ENCODE measurements around the gene MAMLD1. TPM values are rescaled to one million over a fixed set of nuclear protein-coding genes. Genes with fewer than 3 reads are reported as not detected.

MAMLD1 gene
- total RNA-seq, 1 donor from 2014 or later, result 2.6 TPM

DNA sequence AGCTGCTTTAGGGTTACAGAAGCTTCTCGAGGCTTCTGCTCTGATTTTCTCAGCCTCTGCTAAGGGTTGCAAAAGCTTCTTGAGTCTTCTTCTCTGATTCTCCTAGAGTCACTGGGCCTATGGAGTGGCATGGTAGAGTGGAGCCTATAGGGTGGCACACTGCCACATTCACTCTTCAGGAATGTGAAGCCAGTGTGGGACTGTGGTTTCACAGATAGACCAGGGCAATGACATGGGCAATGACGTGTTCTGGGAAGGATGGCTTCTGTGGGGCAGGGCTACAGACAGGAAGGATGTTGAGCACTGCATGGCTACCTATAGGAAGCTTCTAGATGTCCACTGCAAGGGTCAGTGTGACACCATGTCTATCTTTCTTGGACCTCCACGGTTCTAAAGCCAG is 11.0 kb upstream of the MAMLD1 start:
- H3K4me3 ChIP-seq (ENCODE audit: low read length in 3 of 3), result no peak overlapping the region
- H3K9me3 ChIP-seq (ENCODE audit: control insufficient read depth in 3 of 3, low read length in 3 of 3), result no peaks in the 10 kb centered on the region
- H3K36me3 ChIP-seq (ENCODE audit: control insufficient read depth in 3 of 3, insufficient read depth in 3 of 3, low read length in 3 of 3), result no peaks in the 10 kb centered on the region
- H3K27me3 ChIP-seq (ENCODE audit: control insufficient read depth in 3 of 3, insufficient read depth in 3 of 3, low read length in 3 of 3), result peaks cover 0 to 4% (median 0%) of the 10 kb centered on the region in 3 donors
- no peak overlapping the region for H3K9ac ChIP-seq (ENCODE audit: low read depth in 1 of 3, low read length in 3 of 3)
- peaks cover 0 to 12% (median 9%) of the 10 kb centered on the region in 3 donors for H3K4me1 ChIP-seq (ENCODE audit: control insufficient read depth in 3 of 3, insufficient read depth in 3 of 3, low read length in 3 of 3)
- no peak overlapping the region for H3K27ac ChIP-seq (ENCODE audit: low read depth, low read length)

DNA sequence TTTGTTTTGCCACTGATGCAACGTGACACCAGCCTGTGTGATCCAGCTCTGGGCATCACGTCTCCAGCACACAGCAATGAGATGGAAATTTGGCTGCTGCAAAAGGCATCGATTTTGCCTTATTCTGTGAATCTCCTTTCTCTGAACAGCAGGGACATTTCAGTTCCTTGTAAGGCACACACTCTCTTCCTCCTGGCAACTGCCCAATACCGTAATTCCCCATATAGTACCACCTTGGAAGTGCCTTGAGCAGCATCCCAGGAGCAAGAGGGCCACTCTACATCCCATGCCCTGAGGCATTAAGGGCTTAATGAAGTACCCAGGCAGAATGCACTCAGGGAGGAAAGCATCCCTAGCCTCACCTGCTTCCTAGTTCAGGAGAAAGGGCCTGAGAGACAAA is 10.5 kb upstream of the MAMLD1 start:
- Histone ChIP-seq H3K4me3 (ENCODE audit: low read length in 3 of 3) (no peak overlapping the region), H3K9ac (ENCODE audit: low read depth in 1 of 3, low read length in 3 of 3) (no peak overlapping the region), H3K4me1 (ENCODE audit: control insufficient read depth in 3 of 3, insufficient read depth in 3 of 3, low read length in 3 of 3) (peaks cover 0 to 12% (median 9%) of the 10 kb centered on the region in 3 donors), H3K27ac (ENCODE audit: low read depth, low read length) (no peak overlapping the region), H3K9me3 (ENCODE audit: control insufficient read depth in 3 of 3, low read length in 3 of 3) (no peaks in the 10 kb centered on the region), H3K27me3 (ENCODE audit: control insufficient read depth in 3 of 3, insufficient read depth in 3 of 3, low read length in 3 of 3) (peaks cover 0 to 4% (median 0%) of the 10 kb centered on the region in 3 donors), H3K36me3 (ENCODE audit: control insufficient read depth in 3 of 3, insufficient read depth in 3 of 3, low read length in 3 of 3) (no peaks in the 10 kb centered on the region)

DNA sequence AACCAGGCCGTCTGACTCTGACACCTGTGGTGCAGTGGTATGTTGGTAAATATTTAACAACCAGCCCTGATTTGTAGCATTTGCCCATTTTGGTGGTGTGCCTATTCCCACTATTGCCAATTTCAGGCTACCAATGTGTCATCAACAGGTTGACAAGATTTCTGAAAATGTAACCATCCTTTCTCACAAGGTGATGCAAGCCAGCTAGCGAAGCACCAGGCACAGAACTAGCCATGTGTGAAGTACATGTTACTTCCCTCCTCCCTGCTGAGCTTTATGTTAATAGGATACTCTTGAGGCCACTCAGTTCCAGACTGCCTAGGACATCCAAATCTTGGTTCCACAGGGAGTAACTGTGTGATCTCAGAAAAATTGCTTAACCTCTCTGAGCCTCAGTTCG is 7.2 kb upstream of the MAMLD1 start:
- H3K4me3 ChIP-seq (ENCODE audit: low read length in 3 of 3), result no peak overlapping the region
- H3K4me1 ChIP-seq (ENCODE audit: control insufficient read depth in 3 of 3, insufficient read depth in 3 of 3, low read length in 3 of 3), result peaks cover 0 to 8% (median 5%) of the 10 kb centered on the region in 3 donors
- H3K27me3 ChIP-seq (ENCODE audit: control insufficient read depth in 3 of 3, insufficient read depth in 3 of 3, low read length in 3 of 3), result peaks cover 0 to 8% (median 0%) of the 10 kb centered on the region in 3 donors
- no peaks in the 10 kb centered on the region for H3K36me3 ChIP-seq (ENCODE audit: control insufficient read depth in 3 of 3, insufficient read depth in 3 of 3, low read length in 3 of 3)
- H3K9ac ChIP-seq (ENCODE audit: low read depth in 1 of 3, low read length in 3 of 3), result no peak overlapping the region
- H3K9me3 ChIP-seq (ENCODE audit: control insufficient read depth in 3 of 3, low read length in 3 of 3), result no peaks in the 10 kb centered on the region
- H3K27ac ChIP-seq (ENCODE audit: low read depth, low read length), result no peak overlapping the region

DNA sequence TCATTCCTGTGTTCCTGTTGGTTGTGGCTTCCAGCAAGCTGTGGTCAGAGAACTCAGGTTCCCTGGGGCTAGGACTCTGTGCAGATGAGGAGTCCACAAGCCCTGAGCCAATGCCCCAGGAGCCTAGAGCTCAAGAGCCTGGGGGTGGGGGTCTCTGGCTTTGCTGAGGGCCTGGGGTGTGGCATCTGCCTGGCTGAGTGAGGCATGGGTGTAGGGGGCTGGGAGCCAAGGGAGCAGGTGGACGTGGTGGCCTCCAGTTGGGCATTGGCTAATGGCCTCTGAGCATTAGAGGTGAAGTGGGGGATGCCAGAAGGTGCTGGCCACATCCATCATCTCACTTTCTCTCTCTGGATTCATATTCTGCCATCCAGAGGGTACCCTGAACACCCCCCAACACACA is 5.3 kb upstream of the MAMLD1 start:
- no peaks in the 10 kb centered on the region for H3K36me3 ChIP-seq (ENCODE audit: control insufficient read depth in 3 of 3, insufficient read depth in 3 of 3, low read length in 3 of 3)
- H3K4me1 ChIP-seq (ENCODE audit: control insufficient read depth in 3 of 3, insufficient read depth in 3 of 3, low read length in 3 of 3), result peaks cover 11 to 20% (median 15%) of the 10 kb centered on the region in 3 donors
- no peak overlapping the region for H3K4me3 ChIP-seq (ENCODE audit: low read length in 3 of 3)
- H3K9me3 ChIP-seq (ENCODE audit: control insufficient read depth in 3 of 3, low read length in 3 of 3), result no peaks in the 10 kb centered on the region
- peaks cover 0 to 8% (median 0%) of the 10 kb centered on the region in 3 donors for H3K27me3 ChIP-seq (ENCODE audit: control insufficient read depth in 3 of 3, insufficient read depth in 3 of 3, low read length in 3 of 3)
- H3K27ac ChIP-seq (ENCODE audit: low read depth, low read length), result no peak overlapping the region
- H3K9ac ChIP-seq (ENCODE audit: low read depth in 1 of 3, low read length in 3 of 3), result no peak overlapping the region

DNA sequence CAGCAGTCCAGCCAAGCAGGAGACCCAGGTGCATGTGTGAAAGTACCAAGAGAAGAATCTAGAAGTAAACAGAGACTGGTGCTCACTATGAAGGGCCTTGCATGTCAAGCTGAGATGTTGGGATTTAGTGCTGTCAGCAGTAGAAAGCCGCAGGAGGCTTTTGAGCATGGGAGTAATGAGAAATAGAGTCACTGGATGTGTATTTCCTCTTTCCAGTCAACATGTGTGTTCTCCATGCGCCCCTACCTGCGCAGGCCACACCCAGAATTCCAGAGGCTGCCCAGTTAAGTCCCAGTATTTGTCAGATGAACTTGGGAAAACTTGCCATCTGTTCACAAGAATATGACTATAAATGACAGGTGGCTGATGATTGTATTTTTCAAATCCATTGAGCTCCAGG is 4.5 kb upstream of the MAMLD1 start:
- Histone ChIP-seq H3K27me3 (ENCODE audit: control insufficient read depth in 3 of 3, insufficient read depth in 3 of 3, low read length in 3 of 3) (peaks cover 0 to 8% (median 0%) of the 10 kb centered on the region in 3 donors), H3K4me3 (ENCODE audit: low read length in 3 of 3) (no peak overlapping the region)

DNA sequence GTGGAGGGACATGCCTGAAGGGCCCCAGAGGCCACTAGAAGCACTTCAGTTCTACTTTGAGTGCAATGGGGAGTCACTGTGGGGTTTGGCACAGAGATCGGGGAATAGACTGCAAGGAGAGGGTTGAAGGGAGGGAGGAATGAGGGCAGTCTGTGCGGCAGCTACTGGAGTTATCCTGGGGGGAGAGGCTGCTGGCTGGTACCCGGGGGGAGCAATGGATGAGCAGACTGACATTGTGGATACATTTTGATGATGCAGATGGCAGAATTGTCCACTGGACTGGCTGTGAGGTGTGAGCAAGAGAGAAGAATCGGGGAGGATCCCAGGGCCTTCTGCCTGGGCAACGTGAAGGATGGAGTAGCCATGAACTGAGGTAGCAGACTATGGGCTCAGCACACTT is 2.8 kb upstream of the MAMLD1 start:
- Histone ChIP-seq H3K27me3 (ENCODE audit: control insufficient read depth in 3 of 3, insufficient read depth in 3 of 3, low read length in 3 of 3) (peaks cover 0 to 8% (median 0%) of the 10 kb centered on the region in 3 donors), H3K27ac (ENCODE audit: low read depth, low read length) (no peak overlapping the region), H3K4me1 (ENCODE audit: control insufficient read depth in 3 of 3, insufficient read depth in 3 of 3, low read length in 3 of 3) (peaks cover 11 to 21% (median 15%) of the 10 kb centered on the region in 3 donors), H3K36me3 (ENCODE audit: control insufficient read depth in 3 of 3, insufficient read depth in 3 of 3, low read length in 3 of 3) (no peaks in the 10 kb centered on the region), H3K9me3 (ENCODE audit: control insufficient read depth in 3 of 3, low read length in 3 of 3) (no peaks in the 10 kb centered on the region), H3K9ac (ENCODE audit: low read depth in 1 of 3, low read length in 3 of 3) (no peak overlapping the region), H3K4me3 (ENCODE audit: low read length in 3 of 3) (no peak overlapping the region)

More for the DNA sequence above, 4.5 kb upstream of the MAMLD1 start:
- Histone ChIP-seq H3K9ac (ENCODE audit: low read depth in 1 of 3, low read length in 3 of 3) (no peak overlapping the region), H3K27ac (ENCODE audit: low read depth, low read length) (no peak overlapping the region), H3K4me1 (ENCODE audit: control insufficient read depth in 3 of 3, insufficient read depth in 3 of 3, low read length in 3 of 3) (peaks cover 11 to 21% (median 15%) of the 10 kb centered on the region in 3 donors), H3K36me3 (ENCODE audit: control insufficient read depth in 3 of 3, insufficient read depth in 3 of 3, low read length in 3 of 3) (no peaks in the 10 kb centered on the region), H3K9me3 (ENCODE audit: control insufficient read depth in 3 of 3, low read length in 3 of 3) (no peaks in the 10 kb centered on the region)

DNA sequence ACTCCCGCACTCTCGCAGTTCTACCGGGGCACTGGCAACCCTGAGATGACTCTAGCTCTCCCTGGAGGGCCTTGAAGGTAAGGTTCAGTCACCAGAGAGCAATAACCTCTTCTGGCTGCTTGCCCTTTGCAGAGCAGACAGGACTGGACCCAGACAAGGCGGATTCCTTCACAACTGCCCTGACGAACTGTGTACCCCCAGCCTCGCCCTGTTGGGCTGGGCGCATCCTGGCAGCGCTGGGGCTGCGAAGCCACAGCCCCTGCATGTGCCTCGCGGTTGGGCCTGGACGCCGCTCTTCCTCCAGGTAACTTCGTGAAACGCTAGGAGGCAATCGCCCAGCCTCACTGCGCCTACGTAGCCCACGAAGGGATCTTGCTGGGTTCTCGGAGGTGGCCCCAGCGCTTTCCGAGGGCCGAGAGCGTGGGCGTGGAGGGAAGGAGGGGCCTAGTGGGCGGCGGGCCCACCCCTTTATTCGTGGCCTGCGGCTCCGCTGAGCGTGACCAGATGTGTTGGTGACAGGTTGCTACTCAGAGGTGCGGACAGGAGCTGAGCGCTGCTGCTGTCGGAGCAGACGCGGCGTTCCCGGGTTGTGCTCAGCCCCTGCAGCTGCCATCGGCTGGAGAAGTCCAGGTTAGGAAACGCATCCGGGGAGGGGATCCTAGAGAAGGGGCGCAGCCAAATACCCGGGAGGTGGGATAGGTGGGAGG is 1.9 kb upstream of the MAMLD1 start:
- H3K27me3 ChIP-seq (ENCODE audit: control insufficient read depth in 3 of 3, insufficient read depth in 3 of 3, low read length in 3 of 3), result peaks cover 0 to 8% (median 0%) of the 10 kb centered on the region in 3 donors
- no peaks in the 10 kb centered on the region for H3K36me3 ChIP-seq (ENCODE audit: control insufficient read depth in 3 of 3, insufficient read depth in 3 of 3, low read length in 3 of 3)
- peak overlapping the region; percentile 74 to 83 (median 78) for H3K4me3 ChIP-seq (ENCODE audit: low read length in 3 of 3)
- H3K27ac ChIP-seq (ENCODE audit: low read depth, low read length), result no peak overlapping the region
- peaks cover 11 to 21% (median 15%) of the 10 kb centered on the region in 3 donors for H3K4me1 ChIP-seq (ENCODE audit: control insufficient read depth in 3 of 3, insufficient read depth in 3 of 3, low read length in 3 of 3)
- H3K9me3 ChIP-seq (ENCODE audit: control insufficient read depth in 3 of 3, low read length in 3 of 3), result no peaks in the 10 kb centered on the region
- H3K9ac ChIP-seq (ENCODE audit: low read depth in 1 of 3, low read length in 3 of 3), result peak overlapping the region in 1 of 3 donors; percentile 82

DNA sequence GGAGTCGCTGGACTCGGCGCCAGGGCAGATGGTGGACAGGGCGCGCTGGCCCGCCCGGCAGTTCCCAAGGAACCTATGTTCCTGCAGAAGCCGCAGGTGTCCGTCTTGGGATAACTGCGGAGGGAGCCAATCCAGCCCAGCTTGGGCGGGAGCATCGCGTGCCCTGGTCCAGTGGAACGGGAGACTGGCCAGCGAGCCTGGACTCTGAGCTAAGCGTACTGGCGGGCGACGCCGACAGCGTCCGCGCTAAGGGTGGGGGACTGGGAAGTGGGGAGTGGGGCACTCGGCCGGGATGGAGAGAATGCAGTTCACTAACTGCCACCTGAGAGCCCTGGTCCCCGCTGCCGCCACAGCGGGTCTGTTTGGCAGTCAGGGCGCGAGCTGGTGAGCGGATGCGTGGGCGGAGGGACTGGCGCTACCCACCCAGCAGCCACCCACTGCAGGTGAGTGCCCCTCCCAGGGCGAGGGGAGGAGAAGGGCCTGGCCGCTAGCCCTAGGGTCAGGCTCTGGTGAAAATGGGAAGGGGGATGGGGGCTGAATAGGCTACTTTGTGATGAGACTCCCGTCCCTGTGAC is 1.3 kb upstream of the MAMLD1 start:
- no peaks in the 10 kb centered on the region for H3K9me3 ChIP-seq (ENCODE audit: control insufficient read depth in 3 of 3, low read length in 3 of 3)
- H3K27ac ChIP-seq (ENCODE audit: low read depth, low read length), result no peak overlapping the region
- peaks cover 11 to 21% (median 15%) of the 10 kb centered on the region in 3 donors for H3K4me1 ChIP-seq (ENCODE audit: control insufficient read depth in 3 of 3, insufficient read depth in 3 of 3, low read length in 3 of 3)
- H3K4me3 ChIP-seq (ENCODE audit: low read length in 3 of 3), result peak overlapping the region; percentile 74 to 83 (median 78)
- H3K9ac ChIP-seq (ENCODE audit: low read depth in 1 of 3, low read length in 3 of 3), result peak overlapping the region in 2 of 3 donors; percentile 81 to 82
- H3K36me3 ChIP-seq (ENCODE audit: control insufficient read depth in 3 of 3, insufficient read depth in 3 of 3, low read length in 3 of 3), result no peaks in the 10 kb centered on the region
- H3K27me3 ChIP-seq (ENCODE audit: control insufficient read depth in 3 of 3, insufficient read depth in 3 of 3, low read length in 3 of 3), result peaks cover 0 to 8% (median 0%) of the 10 kb centered on the region in 3 donors

DNA sequence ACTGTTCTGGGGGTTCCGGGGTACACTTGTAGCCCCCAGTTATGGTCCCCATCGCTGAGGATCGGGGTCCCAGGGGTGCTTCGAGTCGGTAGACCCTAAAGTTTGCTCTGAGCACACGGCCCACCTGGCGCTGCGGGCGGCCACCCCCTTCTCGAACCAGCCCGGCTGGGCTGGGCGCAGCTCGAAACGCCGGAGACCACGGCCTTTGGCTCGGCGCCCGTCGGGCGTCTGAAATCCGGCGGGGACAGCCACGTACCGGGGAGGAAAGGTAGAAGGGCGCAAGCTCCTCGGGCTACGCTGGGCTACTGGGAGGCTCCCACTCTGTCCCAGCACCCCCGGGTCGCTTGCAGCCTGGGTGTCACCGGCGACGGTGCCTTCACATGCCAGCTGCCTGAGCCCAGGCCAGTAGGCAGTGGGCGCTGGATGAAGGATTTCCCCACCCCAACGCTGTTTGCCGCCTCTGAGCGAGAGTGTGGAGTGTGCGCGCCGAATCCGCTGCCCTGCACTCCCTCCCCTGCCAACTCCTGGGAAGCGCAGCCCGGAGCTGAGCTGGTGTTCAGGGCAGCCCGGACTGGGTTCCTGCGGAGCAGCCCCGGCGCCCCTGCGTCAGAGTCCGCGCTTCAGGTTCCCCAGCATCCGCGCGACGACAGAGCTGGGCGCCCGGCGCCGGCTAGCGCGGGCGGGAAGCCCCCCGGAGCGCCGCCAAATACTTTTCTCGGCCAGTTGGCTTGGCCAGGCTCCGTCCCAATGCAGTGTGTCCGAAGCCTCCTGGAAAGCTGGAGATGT is 637 bp downstream of the MAMLD1 start:
- peak overlapping the region; percentile 69 to 83 (median 78) for H3K4me3 ChIP-seq (ENCODE audit: low read length in 3 of 3)
- peaks cover 0 to 8% (median 0%) of the 10 kb centered on the region in 3 donors for H3K27me3 ChIP-seq (ENCODE audit: control insufficient read depth in 3 of 3, insufficient read depth in 3 of 3, low read length in 3 of 3)
- peak overlapping the region; percentile 74 for H3K27ac ChIP-seq (ENCODE audit: low read depth, low read length)
- peak overlapping the region; percentile 74 to 82 (median 81) for H3K9ac ChIP-seq (ENCODE audit: low read depth in 1 of 3, low read length in 3 of 3)
- H3K4me1 ChIP-seq (ENCODE audit: control insufficient read depth in 3 of 3, insufficient read depth in 3 of 3, low read length in 3 of 3), result peaks cover 11 to 25% (median 15%) of the 10 kb centered on the region in 3 donors
- H3K36me3 ChIP-seq (ENCODE audit: control insufficient read depth in 3 of 3, insufficient read depth in 3 of 3, low read length in 3 of 3), result no peaks in the 10 kb centered on the region
- no peaks in the 10 kb centered on the region for H3K9me3 ChIP-seq (ENCODE audit: control insufficient read depth in 3 of 3, low read length in 3 of 3)

All from skeletal muscle tissue (tissue), 4 donors.